ENCODE measurements around the gene CATSPERD. TPM values are rescaled to one million over a fixed set of nuclear protein-coding genes. Genes with fewer than 3 reads are reported as not detected.

The CATSPERD gene
- total RNA-seq, 1 experiment from 2014 or later = not detected

GRCh38 chr19:5817218-5817617 lies 96.8 kb downstream of the CATSPERD start:
- H3K4me1 ChIP-seq (ENCODE audit: insufficient read depth, low read length) = no peaks in the 10 kb centered on the region
- H2AFZ ChIP-seq (ENCODE audit: low read length) = no peak overlapping the region
- no peak overlapping the region for H3K27ac ChIP-seq (ENCODE audit: low read length)
- H3K9me2 ChIP-seq (replicated peaks; ENCODE audit: low read length) = no peaks in the 10 kb centered on the region
- H3K4me3 ChIP-seq (ENCODE audit: low read length) = no peak overlapping the region
- H3K36me3 ChIP-seq (ENCODE audit: low read depth, low read length) = no peaks in the 10 kb centered on the region
- no peaks in the 10 kb centered on the region for H3K79me2 ChIP-seq (ENCODE audit: low read length)
- H3K9ac ChIP-seq (ENCODE audit: low read length) = no peak overlapping the region
- no TSS peak for BruUV-seq (replicated peaks)
- no peak for ATAC-seq
- no peaks in the 10 kb centered on the region for H3F3A ChIP-seq (ENCODE audit: low read length, unreplicated experiment)
- no peaks in the 10 kb centered on the region for H3K9me3 ChIP-seq (ENCODE audit: low read length)
- no peaks in the 10 kb centered on the region for H3K27me3 ChIP-seq (ENCODE audit: low read length)
- intact Hi-C loops (cut with micrococcal nuclease) = no loop called here
- H3K4me2 ChIP-seq (ENCODE audit: low read length) = no peak overlapping the region
- POLR2A ChIA-PET (ENCODE audit: unreplicated experiment) = no interaction called here
- H4K20me1 ChIP-seq (ENCODE audit: low read length) = no peaks in the 10 kb centered on the region
- CTCF ChIA-PET = no interaction called here
- no peak for DNase-seq
- TF ChIP-seq EZH2phosphoT487 (IDR thresholded peaks at IDR 0.05; ENCODE audit: borderline replicate concordance, low read length) (no peak), EZH2 (IDR thresholded peaks at IDR 0.05; ENCODE audit: low read length, unreplicated experiment) (no peak), CTCF (conservative IDR thresholded peaks at IDR 0.05; ENCODE audit: low read depth, low read length) (no peak)

GRCh38 chr19:5818594-5818993 lies 98.2 kb downstream of the CATSPERD start:
- Histone ChIP-seq H3K9me3 (ENCODE audit: low read length) (no peaks in the 10 kb centered on the region), H3K79me2 (ENCODE audit: low read length) (no peaks in the 10 kb centered on the region), H2AFZ (ENCODE audit: low read length) (no peak overlapping the region), H3K27ac (ENCODE audit: low read length) (no peak overlapping the region), H3K27me3 (ENCODE audit: low read length) (no peaks in the 10 kb centered on the region), H3K4me3 (ENCODE audit: low read length) (no peak overlapping the region), H3K4me2 (ENCODE audit: low read length) (no peak overlapping the region), H3K36me3 (ENCODE audit: low read depth, low read length) (no peaks in the 10 kb centered on the region), H3K9me2 (replicated peaks; ENCODE audit: low read length) (no peaks in the 10 kb centered on the region), H3F3A (ENCODE audit: low read length, unreplicated experiment) (no peaks in the 10 kb centered on the region), H3K9ac (ENCODE audit: low read length) (no peak overlapping the region), H3K4me1 (ENCODE audit: insufficient read depth, low read length) (no peaks in the 10 kb centered on the region), H4K20me1 (ENCODE audit: low read length) (no peaks in the 10 kb centered on the region)
- no peak for DNase-seq
- intact Hi-C loops (cut with micrococcal nuclease) = no loop called here
- TF ChIP-seq CTCF (conservative IDR thresholded peaks at IDR 0.05; ENCODE audit: low read depth, low read length) = no peak
- no peak for TF ChIP-seq EZH2phosphoT487 (IDR thresholded peaks at IDR 0.05; ENCODE audit: borderline replicate concordance, low read length)
- no peak for TF ChIP-seq EZH2 (IDR thresholded peaks at IDR 0.05; ENCODE audit: low read length, unreplicated experiment)
- ChIA-PET CTCF (no interaction called here), POLR2A (ENCODE audit: unreplicated experiment) (no interaction called here)
- no TSS peak for BruUV-seq (replicated peaks)
- ATAC-seq = no peak

- H3K9me3 ChIP-seq (ENCODE audit: low read length) = no peaks in the 10 kb centered on the region
- ATAC-seq (no peak), DNase-seq (no peak)
- no peaks in the 10 kb centered on the region for H3K27me3 ChIP-seq (ENCODE audit: low read length)
- intact Hi-C loops (cut with micrococcal nuclease) = loop anchor here (5.0 kb wide), 1 partner anchor 72 kb away; no protein-coding TSS in a partner anchor
- H3K4me1 ChIP-seq (ENCODE audit: insufficient read depth, low read length) = no peaks in the 10 kb centered on the region
- no peak overlapping the region for H3K27ac ChIP-seq (ENCODE audit: low read length)
- H2AFZ ChIP-seq (ENCODE audit: low read length) = no peak overlapping the region
- H3K9me2 ChIP-seq (replicated peaks; ENCODE audit: low read length) = no peaks in the 10 kb centered on the region
- CTCF ChIA-PET = interaction anchor here (0.6 to 1.4 kb wide), 4 partner anchors 17 to 989 kb away, joined by 4 to 17 read pairs (median 8); no protein-coding TSS in a partner anchor
- H3K4me2 ChIP-seq (ENCODE audit: low read length) = no peak overlapping the region
- no peak overlapping the region for H3K4me3 ChIP-seq (ENCODE audit: low read length)
- BruUV-seq (replicated peaks) = no TSS peak
- POLR2A ChIA-PET (ENCODE audit: unreplicated experiment) = no interaction called here
- no peak for TF ChIP-seq EZH2 (IDR thresholded peaks at IDR 0.05; ENCODE audit: low read length, unreplicated experiment)
- TF ChIP-seq CTCF (conservative IDR thresholded peaks at IDR 0.05; ENCODE audit: low read depth, low read length) = no peak
- TF ChIP-seq EZH2phosphoT487 (IDR thresholded peaks at IDR 0.05; ENCODE audit: borderline replicate concordance, low read length) = no peak
- no peaks in the 10 kb centered on the region for H3K36me3 ChIP-seq (ENCODE audit: low read depth, low read length)
- H4K20me1 ChIP-seq (ENCODE audit: low read length) = no peaks in the 10 kb centered on the region
- H3F3A ChIP-seq (ENCODE audit: low read length, unreplicated experiment) = no peaks in the 10 kb centered on the region
- H3K79me2 ChIP-seq (ENCODE audit: low read length) = no peaks in the 10 kb centered on the region
- no peak overlapping the region for H3K9ac ChIP-seq (ENCODE audit: low read length)
These were observed 100.3 kb downstream of the CATSPERD start for GRCh38 chr19:5820785-5821184.
